Stimulated activated CD4-positive, alpha-beta T cell treated with anti-CD3 and anti-CD28 coated beads, Interleukin-4, amount 100 ng/mL, for 48 hours (primary cell): Measurements from ENCODE around the gene GALNS.
"Not testable (repeated sequence)": the region's sequence is repeated elsewhere in the genome, so short reads cannot be mapped to it uniquely, and the experiment has no call there.

Experiments used
- DNase-seq, 2 donors: peaks; one replicate each; pipeline ENCODE4 v3.0.0-alpha.2; 2020; ENCODE audit warnings: low read depth in 2 of 2

GALNS gene

GRCh38 chr16:88784074-88784855 lies 72.5 kb downstream of the GALNS start:
- DNase-seq: no peak

- DNase-seq: no peak
Measured at GRCh38 chr16:88783391-88784073, 73.2 kb downstream of the GALNS start.

- peak; percentile 67 to 83 for DNase-seq
Measured at GRCh38 chr16:88782454-88783390, 74.0 kb downstream of the GALNS start.

- peak; percentile 57 to 61 for DNase-seq
Measured at GRCh38 chr16:88781140-88782077, 75.3 kb downstream of the GALNS start.

GRCh38 chr16:88780142-88781062 lies 76.3 kb downstream of the GALNS start:
- DNase-seq: no peak

GRCh38 chr16:88779406-88780141 lies 77.2 kb downstream of the GALNS start:
- DNase-seq: no peak

- no peak for DNase-seq
Measured at GRCh38 chr16:88778541-88779065, 78.1 kb downstream of the GALNS start.

GRCh38 chr16:88778271-88778525 lies 78.5 kb downstream of the GALNS start:
- DNase-seq: no peak

GRCh38 chr16:88777471-88778270 lies 79.1 kb downstream of the GALNS start:
- no peak for DNase-seq

- DNase-seq: no peak
Measured at GRCh38 chr16:88775825-88776224, 80.9 kb downstream of the GALNS start.

GRCh38 chr16:88774544-88775393 lies 82.0 kb downstream of the GALNS start:
- no peak for DNase-seq

- no peak for DNase-seq
Measured at GRCh38 chr16:88773812-88774291, 82.9 kb downstream of the GALNS start.

- DNase-seq: no peak
Measured at GRCh38 chr16:88772871-88773811, 83.6 kb downstream of the GALNS start.

- DNase-seq: not testable (repeated sequence)
Measured at GRCh38 chr16:88771781-88772180, 85.0 kb downstream of the GALNS start.

- DNase-seq: no peak
Measured at GRCh38 chr16:88771294-88771772, 85.4 kb downstream of the GALNS start.
